Activated naive CD8-positive, alpha-beta T cell treated with anti-CD3 and anti-CD28 coated beads, Interleukin-2, amount 10 ng/mL, durations not matched to agents 7 days and 5 days (primary cell): ENCODE results near the gene PRKAG2. TPM values are rescaled to one million over a fixed set of nuclear protein-coding genes. Genes with fewer than 3 reads are reported as not detected.

Source experiments
- ATAC-seq: fragments of 150-1000 bp; cut with Tn5 transposase; one replicate; pipeline ENCODE4 v1.10.0; 2021; ENCODE audit warnings: low read depth, moderate library complexity
- POLR2A ChIA-PET: fragments of 350-600 bp; sonication (Branson Sonifier 250); formaldehyde crosslinking; loops from one replicate; lab custom pipeline; 2021; ENCODE audit warnings: antibody characterized with exemption; lab: Charles Lee
- DNase-seq: peaks from one replicate; pipeline ENCODE4 v3.0.0; 2021
- H3K27ac Mint-ChIP-seq: one replicate; pipeline ENCODE4 v1.8.0; 2022; ENCODE audit warnings: mild to moderate bottlenecking, mixed read lengths
- H3K27me3 Mint-ChIP-seq: one replicate; pipeline ENCODE4 v1.8.0; 2022; ENCODE audit warnings: mild to moderate bottlenecking, moderate library complexity, mixed read lengths
- H3K36me3 Mint-ChIP-seq: one replicate; pipeline ENCODE4 v1.8.0; 2021; ENCODE audit warnings: mild to moderate bottlenecking, mixed read lengths
- H3K4me1 Mint-ChIP-seq: one replicate; pipeline ENCODE4 v1.8.0; 2021; ENCODE audit warnings: mixed read lengths
- H3K4me3 Mint-ChIP-seq: one replicate; pipeline ENCODE4 v1.8.0; 2022; ENCODE audit warnings: mild to moderate bottlenecking, moderate library complexity, mixed read lengths
- H3K9me3 Mint-ChIP-seq: one replicate; pipeline ENCODE4 v1.8.0; 2021; ENCODE audit warnings: mixed read lengths
- total RNA-seq, 2 experiments: library from RNA; stranded (reverse); gene quantifications; one replicate each; pipeline ENCODE4 v1.2.3, GENCODE V29; 2021

Gene PRKAG2
- total RNA-seq, 2 experiments from 2014 or later = 29.0 to 38.9 TPM

- Mint-ChIP-seq H3K9me3 (no peaks in the 10 kb centered on the region), H3K27me3 (no peaks in the 10 kb centered on the region), H3K4me1 (no peaks in the 10 kb centered on the region), H3K27ac (no peak overlapping the region), H3K36me3 (no peaks in the 10 kb centered on the region), H3K4me3 (no peak overlapping the region)
- ATAC-seq = no peak
- no peak for DNase-seq
- POLR2A ChIA-PET = no interaction called here
These were observed 217.7 kb downstream of the PRKAG2 start for GRCh38 chr7:151659219-151659618.

- H3K9me3 Mint-ChIP-seq = no peaks in the 10 kb centered on the region
- no peaks in the 10 kb centered on the region for H3K4me1 Mint-ChIP-seq
- ATAC-seq (no peak), DNase-seq (no peak)
- POLR2A ChIA-PET = no interaction called here
- H3K27me3 Mint-ChIP-seq = no peaks in the 10 kb centered on the region
- H3K36me3 Mint-ChIP-seq = no peaks in the 10 kb centered on the region
- H3K27ac Mint-ChIP-seq = no peak overlapping the region
- H3K4me3 Mint-ChIP-seq = no peak overlapping the region
These were observed 218.1 kb downstream of the PRKAG2 start for GRCh38 chr7:151658778-151659177.

GRCh38 chr7:151657173-151657572 lies 219.7 kb downstream of the PRKAG2 start:
- DNase-seq = no peak

GRCh38 chr7:151655555-151655954 lies 221.4 kb downstream of the PRKAG2 start:
- Mint-ChIP-seq H3K4me3 (no peak overlapping the region), H3K9me3 (no peaks in the 10 kb centered on the region), H3K4me1 (no peaks in the 10 kb centered on the region), H3K27ac (no peak overlapping the region), H3K36me3 (no peaks in the 10 kb centered on the region), H3K27me3 (no peaks in the 10 kb centered on the region)
- DNase-seq (no peak), ATAC-seq (no peak)
- POLR2A ChIA-PET = no interaction called here

More at GRCh38 chr7:151657173-151657572, 219.7 kb downstream of the PRKAG2 start:
- Mint-ChIP-seq H3K4me3 (no peak overlapping the region), H3K4me1 (no peaks in the 10 kb centered on the region), H3K36me3 (no peaks in the 10 kb centered on the region), H3K27me3 (no peaks in the 10 kb centered on the region), H3K9me3 (no peaks in the 10 kb centered on the region), H3K27ac (no peak overlapping the region)
- ATAC-seq = no peak
- POLR2A ChIA-PET = no interaction called here

- no peak overlapping the region for H3K4me3 Mint-ChIP-seq
- ATAC-seq = no peak
- H3K36me3 Mint-ChIP-seq = no peaks in the 10 kb centered on the region
- H3K27ac Mint-ChIP-seq = no peak overlapping the region
- DNase-seq = no peak
- no peaks in the 10 kb centered on the region for H3K27me3 Mint-ChIP-seq
- no peaks in the 10 kb centered on the region for H3K4me1 Mint-ChIP-seq
- POLR2A ChIA-PET = no interaction called here
- no peaks in the 10 kb centered on the region for H3K9me3 Mint-ChIP-seq
These were observed 224.8 kb downstream of the PRKAG2 start for GRCh38 chr7:151652111-151652510.

- H3K36me3 Mint-ChIP-seq = no peaks in the 10 kb centered on the region
- POLR2A ChIA-PET = no interaction called here
- no peaks in the 10 kb centered on the region for H3K4me1 Mint-ChIP-seq
- no peak overlapping the region for H3K4me3 Mint-ChIP-seq
- no peaks in the 10 kb centered on the region for H3K27me3 Mint-ChIP-seq
- DNase-seq = no peak
- no peak for ATAC-seq
- H3K27ac Mint-ChIP-seq = no peak overlapping the region
- no peaks in the 10 kb centered on the region for H3K9me3 Mint-ChIP-seq
These were observed 226.8 kb downstream of the PRKAG2 start for GRCh38 chr7:151650161-151650560.

- no peak overlapping the region for H3K4me3 Mint-ChIP-seq
- H3K36me3 Mint-ChIP-seq = no peaks in the 10 kb centered on the region
- no peak for DNase-seq
- no peak overlapping the region for H3K27ac Mint-ChIP-seq
- no peak for ATAC-seq
- H3K27me3 Mint-ChIP-seq = no peaks in the 10 kb centered on the region
- peaks cover 4% of the 10 kb centered on the region for H3K9me3 Mint-ChIP-seq
- POLR2A ChIA-PET = no interaction called here
- no peaks in the 10 kb centered on the region for H3K4me1 Mint-ChIP-seq
These were observed 228.5 kb downstream of the PRKAG2 start for GRCh38 chr7:151648429-151648828.

- H3K36me3 Mint-ChIP-seq = no peaks in the 10 kb centered on the region
- H3K9me3 Mint-ChIP-seq = peaks cover 4% of the 10 kb centered on the region
- POLR2A ChIA-PET = no interaction called here
- no peaks in the 10 kb centered on the region for H3K27me3 Mint-ChIP-seq
- DNase-seq = no peak
- H3K4me1 Mint-ChIP-seq = no peaks in the 10 kb centered on the region
- no peak for ATAC-seq
- no peak overlapping the region for H3K27ac Mint-ChIP-seq
- no peak overlapping the region for H3K4me3 Mint-ChIP-seq
These were observed 229.0 kb downstream of the PRKAG2 start for GRCh38 chr7:151647874-151648273.

- Mint-ChIP-seq H3K4me1 (no peaks in the 10 kb centered on the region), H3K4me3 (no peak overlapping the region), H3K36me3 (no peaks in the 10 kb centered on the region), H3K27me3 (no peaks in the 10 kb centered on the region), H3K27ac (no peak overlapping the region), H3K9me3 (peaks cover 4% of the 10 kb centered on the region)
- DNase-seq = no peak
- POLR2A ChIA-PET = no interaction called here
- no peak for ATAC-seq
These were observed 229.9 kb downstream of the PRKAG2 start for GRCh38 chr7:151647006-151647405.

GRCh38 chr7:151645311-151645710 lies 231.6 kb downstream of the PRKAG2 start:
- POLR2A ChIA-PET = no interaction called here
- Mint-ChIP-seq H3K27ac (no peak overlapping the region), H3K9me3 (peaks cover 4% of the 10 kb centered on the region), H3K4me3 (no peak overlapping the region), H3K4me1 (no peaks in the 10 kb centered on the region), H3K27me3 (no peaks in the 10 kb centered on the region), H3K36me3 (no peaks in the 10 kb centered on the region)
- no peak for ATAC-seq
- DNase-seq = no peak

GRCh38 chr7:151644554-151644953 lies 232.4 kb downstream of the PRKAG2 start:
- no peak overlapping the region for H3K4me3 Mint-ChIP-seq
- DNase-seq (no peak), ATAC-seq (no peak)
- H3K9me3 Mint-ChIP-seq = peaks cover 4% of the 10 kb centered on the region
- no peaks in the 10 kb centered on the region for H3K4me1 Mint-ChIP-seq
- H3K27me3 Mint-ChIP-seq = no peaks in the 10 kb centered on the region
- no peak overlapping the region for H3K27ac Mint-ChIP-seq
- POLR2A ChIA-PET = no interaction called here
- H3K36me3 Mint-ChIP-seq = no peaks in the 10 kb centered on the region

GRCh38 chr7:151642746-151643145 lies 234.2 kb downstream of the PRKAG2 start:
- H3K27me3 Mint-ChIP-seq = no peaks in the 10 kb centered on the region
- no peaks in the 10 kb centered on the region for H3K36me3 Mint-ChIP-seq
- no peak for DNase-seq
- POLR2A ChIA-PET = interaction anchor here (1.6 kb wide), 1 partner anchor 10 kb away, joined by 7 read pairs; no protein-coding TSS in a partner anchor
- H3K27ac Mint-ChIP-seq = no peak overlapping the region
- H3K9me3 Mint-ChIP-seq = peaks cover 4% of the 10 kb centered on the region
- H3K4me1 Mint-ChIP-seq = no peaks in the 10 kb centered on the region
- ATAC-seq = no peak
- H3K4me3 Mint-ChIP-seq = no peak overlapping the region

- no peak for DNase-seq
These were observed 235.3 kb downstream of the PRKAG2 start for GRCh38 chr7:151641587-151641986.

GRCh38 chr7:151637781-151638261 lies 239.1 kb downstream of the PRKAG2 start:
- POLR2A ChIA-PET = no interaction called here
- H3K4me1 Mint-ChIP-seq = peaks cover 4% of the 10 kb centered on the region
- H3K27ac Mint-ChIP-seq = no peak overlapping the region
- H3K27me3 Mint-ChIP-seq = no peaks in the 10 kb centered on the region
- no peaks in the 10 kb centered on the region for H3K36me3 Mint-ChIP-seq
- no peak for DNase-seq
- ATAC-seq = no peak
- H3K9me3 Mint-ChIP-seq = peaks cover 4% of the 10 kb centered on the region
- no peak overlapping the region for H3K4me3 Mint-ChIP-seq

More at GRCh38 chr7:151641587-151641986, 235.3 kb downstream of the PRKAG2 start:
- Mint-ChIP-seq H3K9me3 (peaks cover 4% of the 10 kb centered on the region), H3K36me3 (no peaks in the 10 kb centered on the region), H3K4me3 (no peak overlapping the region), H3K4me1 (no peaks in the 10 kb centered on the region), H3K27me3 (no peaks in the 10 kb centered on the region), H3K27ac (no peak overlapping the region)
- ATAC-seq = no peak
- POLR2A ChIA-PET = interaction anchor here (0.7 to 1.6 kb wide), 3 partner anchors 9 to 533 kb away, joined by 3 to 7 read pairs (median 3); no protein-coding TSS in a partner anchor
